ENCODE data around the gene DFFB. TPM values are rescaled to one million over a fixed set of nuclear protein-coding genes. Genes with fewer than 3 reads are reported as not detected.

DFFB gene
- total RNA-seq, 3 donors from 2014 or later (not counting 1 experiment from before 2014, with no cell fraction given) = 18.3 to 27.8 (median 18.5) TPM

DNA sequence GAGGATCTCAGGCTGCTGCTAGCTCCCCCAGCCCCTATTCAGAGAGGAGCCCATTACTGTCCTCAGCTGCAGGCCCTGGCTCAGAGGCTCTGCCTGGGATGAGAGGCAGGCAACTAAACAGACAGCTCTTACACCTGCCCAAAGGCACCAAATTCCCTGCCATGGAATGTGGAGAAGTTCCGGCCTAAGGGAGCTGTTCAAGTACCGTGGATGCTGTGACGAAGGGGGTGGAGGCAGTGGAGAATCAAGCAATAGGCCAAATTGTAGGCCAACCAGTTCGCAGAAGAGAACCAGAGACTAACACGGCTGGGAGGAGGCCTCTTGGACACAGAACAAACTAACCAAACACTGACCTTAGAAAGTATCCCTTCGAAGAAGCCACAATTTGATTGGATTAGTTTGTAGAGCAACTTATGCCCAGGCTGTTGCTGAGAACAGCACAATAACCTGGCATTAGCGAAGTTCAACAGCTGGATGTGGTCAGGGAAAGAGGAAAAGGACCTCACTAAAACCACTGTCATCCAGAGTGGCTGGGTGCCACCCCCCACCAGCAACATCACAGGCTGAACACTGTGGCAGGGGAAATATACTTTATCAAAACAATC is 39.2 kb downstream of the DFFB start:
- H3K36me3 Mint-ChIP-seq = no peaks in the 10 kb centered on the region
- Histone ChIP-seq H3K4me1 (ENCODE audit: control insufficient read depth, insufficient read depth, low read length) (peaks cover 19% of the 10 kb centered on the region), H3K4me3 (ENCODE audit: low read length) (no peak overlapping the region), H3K9me3 (ENCODE audit: control insufficient read depth, insufficient read depth, low read length) (peaks cover 8% of the 10 kb centered on the region), H3K27ac (ENCODE audit: low read length) (no peak overlapping the region), H3K27me3 (ENCODE audit: control insufficient read depth, insufficient read depth, low read length) (no peaks in the 10 kb centered on the region), H3K36me3 (ENCODE audit: control insufficient read depth, insufficient read depth, low read length) (peaks cover 2% of the 10 kb centered on the region)
- peak overlapping the region; percentile 48 to 57 for H3K27ac Mint-ChIP-seq
- H3K9me3 Mint-ChIP-seq = peaks cover 2 to 4% of the 10 kb centered on the region in 2 donors
- intact Hi-C loops (cut with micrococcal nuclease) = no loop called here
- no peak overlapping the region for H3K4me3 Mint-ChIP-seq
- TF ChIP-seq, protein P1, sequence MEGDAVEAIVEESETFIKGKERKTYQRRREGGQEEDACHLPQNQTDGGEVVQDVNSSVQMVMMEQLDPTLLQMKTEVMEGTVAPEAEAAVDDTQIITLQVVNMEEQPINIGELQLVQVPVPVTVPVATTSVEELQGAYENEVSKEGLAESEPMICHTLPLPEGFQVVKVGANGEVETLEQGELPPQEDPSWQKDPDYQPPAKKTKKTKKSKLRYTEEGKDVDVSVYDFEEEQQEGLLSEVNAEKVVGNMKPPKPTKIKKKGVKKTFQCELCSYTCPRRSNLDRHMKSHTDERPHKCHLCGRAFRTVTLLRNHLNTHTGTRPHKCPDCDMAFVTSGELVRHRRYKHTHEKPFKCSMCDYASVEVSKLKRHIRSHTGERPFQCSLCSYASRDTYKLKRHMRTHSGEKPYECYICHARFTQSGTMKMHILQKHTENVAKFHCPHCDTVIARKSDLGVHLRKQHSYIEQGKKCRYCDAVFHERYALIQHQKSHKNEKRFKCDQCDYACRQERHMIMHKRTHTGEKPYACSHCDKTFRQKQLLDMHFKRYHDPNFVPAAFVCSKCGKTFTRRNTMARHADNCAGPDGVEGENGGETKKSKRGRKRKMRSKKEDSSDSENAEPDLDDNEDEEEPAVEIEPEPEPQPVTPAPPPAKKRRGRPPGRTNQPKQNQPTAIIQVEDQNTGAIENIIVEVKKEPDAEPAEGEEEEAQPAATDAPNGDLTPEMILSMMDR (IDR thresholded peaks at IDR 0.05) = no peak
- ATAC-seq (no peak), DNase-seq (no peak)
- WGBS (ENCODE audit: insufficient coverage) = 90% methylated on average over 5 of the region's 7 CpGs
- H3K27me3 Mint-ChIP-seq (ENCODE audit: low read depth in 2 of 2) = no peaks in the 10 kb centered on the region
- H3K4me1 Mint-ChIP-seq = peaks cover 26 to 33% of the 10 kb centered on the region in 2 donors

DNA sequence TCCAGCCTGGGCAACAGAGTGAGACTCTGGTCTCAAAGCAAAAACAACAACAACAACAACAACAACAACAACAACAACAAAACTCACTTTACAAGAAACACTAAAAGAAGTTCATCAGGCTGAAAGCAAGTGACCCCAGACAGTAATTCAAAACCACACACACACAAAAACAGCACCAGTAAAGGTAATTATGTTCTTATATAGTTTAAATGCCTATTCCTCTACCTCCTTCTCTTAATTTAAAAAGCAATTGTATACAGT is 41.1 kb downstream of the DFFB start:
- intact Hi-C loops (cut with micrococcal nuclease) = no loop called here
- no peak overlapping the region for H3K4me3 ChIP-seq (ENCODE audit: low read length)
- no peaks in the 10 kb centered on the region for H3K27me3 ChIP-seq (ENCODE audit: control insufficient read depth, insufficient read depth, low read length)
- Mint-ChIP-seq H3K27me3 (ENCODE audit: low read depth in 2 of 2) (no peaks in the 10 kb centered on the region), H3K27ac (peak overlapping the region; percentile 95 to 96), H3K9me3 (peaks cover 2 to 4% of the 10 kb centered on the region in 2 donors), H3K4me3 (peak overlapping the region; percentile 88), H3K36me3 (no peaks in the 10 kb centered on the region), H3K4me1 (peaks cover 36 to 46% of the 10 kb centered on the region in 2 donors)
- TF ChIP-seq, protein P1 (IDR thresholded peaks at IDR 0.05) = no peak
- peaks cover 36% of the 10 kb centered on the region for H3K4me1 ChIP-seq (ENCODE audit: control insufficient read depth, insufficient read depth, low read length)
- H3K9me3 ChIP-seq (ENCODE audit: control insufficient read depth, insufficient read depth, low read length) = peaks cover 8% of the 10 kb centered on the region
- ATAC-seq = no peak
- H3K27ac ChIP-seq (ENCODE audit: low read length) = no peak overlapping the region
- DNase-seq = no peak
- peaks cover 2% of the 10 kb centered on the region for H3K36me3 ChIP-seq (ENCODE audit: control insufficient read depth, insufficient read depth, low read length)

DNA sequence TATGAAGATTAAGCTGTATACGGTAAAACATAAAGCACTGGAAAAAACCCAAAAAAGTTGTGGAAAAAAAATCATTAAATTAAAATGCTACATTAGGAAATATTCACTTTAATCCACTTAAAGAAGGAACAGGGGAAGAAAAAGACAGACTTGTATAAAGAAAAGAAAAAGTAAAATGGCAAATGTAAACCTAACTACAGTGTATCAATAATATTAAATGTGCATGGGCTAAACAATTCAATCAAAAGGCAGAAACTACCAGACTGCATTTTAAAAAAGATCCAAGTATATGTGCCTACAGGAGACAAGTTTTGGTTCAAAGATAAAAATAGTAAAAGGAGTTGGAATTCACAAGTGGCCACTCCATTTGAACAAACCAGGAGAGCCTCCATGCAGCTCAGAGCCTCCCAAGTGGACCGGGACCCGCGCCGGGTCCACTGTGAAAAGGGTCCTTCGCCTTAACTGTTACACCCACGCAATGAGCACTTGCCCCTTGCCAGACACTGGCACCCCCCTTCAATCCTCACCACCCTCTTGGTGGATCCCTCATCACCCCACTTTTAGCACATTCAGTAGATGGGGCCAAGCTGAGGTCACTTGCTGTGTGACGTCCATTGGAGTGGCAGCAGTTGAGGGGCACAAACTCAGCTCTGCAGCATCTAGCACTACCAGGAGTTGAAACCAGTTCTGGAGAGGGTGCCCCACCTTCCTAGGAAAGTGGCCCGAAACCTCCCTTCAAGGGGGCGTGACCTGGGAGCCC is 41.9 kb downstream of the DFFB start:
- H3K4me1 ChIP-seq (ENCODE audit: control insufficient read depth, insufficient read depth, low read length) = peaks cover 43% of the 10 kb centered on the region
- 46% methylated on average over 9 of the region's 10 CpGs for WGBS (ENCODE audit: insufficient coverage)
- H3K36me3 Mint-ChIP-seq = no peaks in the 10 kb centered on the region
- peaks cover 2 to 4% of the 10 kb centered on the region in 2 donors for H3K9me3 Mint-ChIP-seq
- H3K4me1 Mint-ChIP-seq = peaks cover 41 to 52% of the 10 kb centered on the region in 2 donors
- peak overlapping the region; percentile 96 for H3K27ac ChIP-seq (ENCODE audit: low read length)
- H3K4me3 Mint-ChIP-seq = peak overlapping the region; percentile 88
- no peaks in the 10 kb centered on the region for H3K27me3 ChIP-seq (ENCODE audit: control insufficient read depth, insufficient read depth, low read length)
- TF ChIP-seq, protein P1 (IDR thresholded peaks at IDR 0.05) = no peak
- H3K27ac Mint-ChIP-seq = peak overlapping the region; percentile 95 to 96
- peaks cover 8% of the 10 kb centered on the region for H3K9me3 ChIP-seq (ENCODE audit: control insufficient read depth, insufficient read depth, low read length)
- peaks cover 2% of the 10 kb centered on the region for H3K36me3 ChIP-seq (ENCODE audit: control insufficient read depth, insufficient read depth, low read length)
- no peaks in the 10 kb centered on the region for H3K27me3 Mint-ChIP-seq (ENCODE audit: low read depth in 2 of 2)
- DNase-seq (no peak), ATAC-seq (no peak)
- intact Hi-C loops (cut with micrococcal nuclease) = no loop called here
- H3K4me3 ChIP-seq (ENCODE audit: low read length) = peak overlapping the region; percentile 83

Data from natural killer cell (primary cell).